Activated T-helper 9 cell treated with anti-CD3 and anti-CD28 coated beads, Interleukin-2, amount 50 U/mL, for 16 hours (primary cell): ENCODE measurements around the gene COX5B.
"Not testable (repeated sequence)": the region's sequence is repeated elsewhere in the genome, so short reads cannot be mapped to it uniquely, and the experiment has no call there.

Experiments
- DNase-seq: peaks from one replicate; pipeline ENCODE4 v3.0.0-alpha.2; 2020; ENCODE audit warnings: low read depth

The COX5B gene

GRCh38 chr2:97654309-97654708 lies 8.4 kb downstream of the COX5B start:
- no peak for DNase-seq

- no peak for DNase-seq
These were observed 8.9 kb downstream of the COX5B start for GRCh38 chr2:97654791-97655190.

DNA sequence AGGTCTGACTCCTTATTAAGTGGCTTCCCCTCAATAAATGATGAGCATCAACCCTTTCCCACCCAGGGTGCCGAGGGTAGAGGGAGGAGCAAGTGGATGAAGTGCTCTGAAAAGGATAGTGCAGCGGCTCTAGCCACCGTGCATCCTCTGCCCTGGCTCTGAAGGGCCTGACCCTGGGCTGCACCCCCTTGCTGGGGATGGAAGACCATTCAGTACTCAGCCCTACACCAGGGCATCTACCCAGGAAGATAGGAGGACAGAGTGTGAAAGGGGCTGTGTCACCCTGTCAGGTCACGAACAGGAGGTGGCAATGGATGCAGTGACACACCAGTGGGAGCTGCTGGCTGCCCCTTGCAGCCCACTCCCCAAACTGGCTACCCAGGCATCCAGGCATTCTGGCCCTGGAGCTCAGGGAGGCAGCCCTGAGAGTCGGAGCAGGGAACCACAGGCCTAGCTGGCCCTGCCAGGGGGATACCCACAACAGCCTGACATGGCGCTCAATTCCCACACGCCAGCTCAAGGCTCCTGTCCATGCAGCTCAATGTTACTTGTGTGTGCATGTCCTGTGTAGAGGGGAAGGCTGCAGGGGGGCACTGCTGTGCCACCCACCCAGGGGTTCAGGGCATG lies 10.4 kb downstream of the COX5B start:
- no peak for DNase-seq

DNA sequence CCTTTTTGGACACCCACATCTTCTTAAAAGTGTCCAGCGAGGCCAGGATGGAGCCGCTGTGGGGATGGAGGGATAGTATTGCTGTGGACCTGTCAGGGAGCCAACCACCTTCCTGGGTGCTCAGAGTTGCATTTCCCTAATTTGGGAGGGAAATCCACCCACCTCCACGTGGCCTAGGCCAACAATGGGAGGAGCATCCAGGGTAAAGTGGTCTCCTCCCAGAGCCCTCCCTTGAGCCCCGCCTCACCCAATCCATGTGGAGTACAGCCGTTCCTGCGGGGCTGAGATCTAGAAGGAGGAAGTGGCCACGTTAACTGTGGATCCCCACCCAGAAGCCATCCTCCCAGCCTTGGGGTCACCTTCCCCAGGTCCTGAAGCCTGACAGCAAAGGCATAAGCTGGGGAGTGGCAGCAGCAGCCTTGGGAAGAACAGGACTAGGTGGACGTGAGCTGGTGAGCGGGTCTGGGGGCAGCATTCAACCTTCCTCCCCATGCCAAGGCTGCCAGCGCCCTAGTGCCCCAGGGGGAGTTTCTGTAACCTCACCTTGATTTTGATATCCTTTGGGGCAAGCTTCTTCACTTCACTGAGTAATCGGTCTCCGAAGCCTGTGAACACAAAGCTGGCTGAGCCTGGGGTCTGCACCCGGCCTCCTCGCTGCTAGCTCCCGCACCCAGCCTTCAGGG lies 11.2 kb downstream of the COX5B start:
- DNase-seq, result no peak

DNA sequence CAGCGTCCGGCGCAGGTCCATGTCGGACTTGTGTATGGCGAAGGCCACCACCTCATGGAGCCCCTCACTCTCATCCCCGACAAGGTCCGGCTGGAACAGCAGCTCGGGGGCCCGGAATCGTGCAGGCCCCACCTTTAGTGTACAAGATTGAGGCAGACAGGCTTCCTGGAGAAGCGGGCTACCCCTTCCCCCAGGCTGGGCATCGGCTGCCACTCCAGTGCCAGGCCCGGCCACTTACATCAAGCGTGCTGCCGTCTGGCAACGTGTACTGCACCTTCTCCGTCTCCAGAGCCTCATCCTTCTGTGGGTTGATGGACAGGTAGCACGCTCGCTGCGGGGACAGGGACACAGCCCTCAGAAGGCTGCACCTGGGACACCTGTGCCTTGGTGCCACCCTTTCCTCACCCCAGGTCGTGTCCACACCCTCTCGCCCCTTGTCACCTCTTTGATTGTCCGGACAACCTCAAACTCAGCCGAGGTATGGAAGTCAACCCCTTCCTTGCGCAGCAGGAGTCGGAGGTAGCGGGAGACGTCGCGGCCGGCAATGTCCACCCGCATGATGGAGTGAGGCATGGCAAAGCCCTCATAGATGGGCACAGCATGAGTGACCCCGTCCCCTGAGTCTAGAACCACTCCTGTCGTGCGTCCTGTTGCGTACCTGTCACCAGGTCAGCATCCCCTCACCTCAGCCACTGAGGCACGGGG lies 12.3 kb downstream of the COX5B start:
- no peak for DNase-seq

DNA sequence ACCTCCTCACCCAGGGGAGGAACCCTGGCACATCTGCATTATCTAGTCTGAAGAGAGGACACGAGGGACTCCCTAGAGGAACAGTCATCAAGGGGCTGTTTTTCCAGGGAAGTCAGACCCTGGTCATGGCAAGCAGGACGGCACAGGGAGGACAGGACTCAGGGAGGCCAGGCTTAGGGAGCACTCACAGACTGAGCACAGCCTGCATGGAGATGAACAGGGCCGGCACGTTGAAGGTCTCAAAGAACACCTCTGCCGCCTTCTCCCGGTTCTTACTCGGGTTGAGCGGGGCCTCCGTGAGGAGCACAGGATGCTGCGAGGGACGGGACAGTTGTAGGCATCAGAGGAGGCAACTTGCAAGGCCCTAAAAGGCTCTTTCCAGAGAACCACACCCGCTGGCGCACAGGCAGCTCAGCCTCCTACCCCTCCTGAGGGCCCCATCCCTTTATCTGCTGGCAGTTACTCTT lies 12.9 kb downstream of the COX5B start:
- no peak for DNase-seq

GRCh38 chr2:97659256-97660043 lies 13.6 kb downstream of the COX5B start:
- DNase-seq, result no peak

GRCh38 chr2:97660044-97660774 lies 14.3 kb downstream of the COX5B start:
- DNase-seq, result no peak

DNA sequence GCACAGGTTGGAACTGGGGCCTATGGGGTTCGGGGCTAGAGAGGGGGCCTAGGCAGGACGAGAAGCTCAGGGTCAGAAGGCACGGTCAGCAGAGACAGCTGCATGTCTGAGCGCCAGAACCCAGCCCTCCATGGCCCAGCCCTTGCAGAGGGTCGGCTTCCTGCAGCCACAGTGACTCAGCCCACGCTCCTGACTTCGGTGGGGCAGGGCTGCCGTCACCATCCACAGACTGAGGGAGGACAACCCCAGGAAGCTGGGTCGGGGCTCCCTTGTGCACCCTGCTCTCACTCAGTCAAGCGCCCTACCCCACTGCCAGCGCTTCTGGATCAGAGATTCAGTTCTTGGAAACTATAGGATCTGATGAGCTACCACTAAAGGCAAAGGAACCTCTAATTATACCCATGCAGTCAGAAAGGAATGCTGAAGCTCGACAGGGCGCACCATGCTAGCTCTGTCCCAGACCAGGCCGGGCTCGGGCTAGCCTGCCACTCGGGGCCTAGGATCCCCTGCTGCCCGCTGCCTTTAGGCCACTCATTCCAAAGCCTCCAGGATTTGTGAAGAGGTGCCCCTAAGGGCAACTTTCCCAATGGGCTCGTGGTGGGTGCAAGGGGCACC lies 15.0 kb downstream of the COX5B start:
- DNase-seq, result no peak

DNA sequence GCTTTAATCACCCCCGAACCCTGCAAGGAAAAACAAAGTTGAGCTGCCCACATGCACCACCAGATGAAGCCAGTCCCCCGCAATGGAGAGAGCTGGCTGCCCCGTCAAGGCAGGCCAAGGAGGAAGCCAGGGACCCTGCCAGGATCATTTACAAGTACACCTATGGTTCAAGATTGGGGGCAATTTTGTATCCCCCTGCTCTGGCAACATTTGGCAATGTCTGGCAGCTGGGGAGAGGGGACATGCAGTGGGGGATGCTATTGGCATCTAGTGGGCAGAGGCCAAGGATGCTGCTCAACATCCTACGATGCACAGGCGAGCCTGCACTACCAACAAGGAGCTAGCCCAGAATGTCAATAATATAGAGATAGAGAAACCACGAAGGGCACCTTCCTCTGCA lies 16.1 kb downstream of the COX5B start:
- DNase-seq, result no peak

DNA sequence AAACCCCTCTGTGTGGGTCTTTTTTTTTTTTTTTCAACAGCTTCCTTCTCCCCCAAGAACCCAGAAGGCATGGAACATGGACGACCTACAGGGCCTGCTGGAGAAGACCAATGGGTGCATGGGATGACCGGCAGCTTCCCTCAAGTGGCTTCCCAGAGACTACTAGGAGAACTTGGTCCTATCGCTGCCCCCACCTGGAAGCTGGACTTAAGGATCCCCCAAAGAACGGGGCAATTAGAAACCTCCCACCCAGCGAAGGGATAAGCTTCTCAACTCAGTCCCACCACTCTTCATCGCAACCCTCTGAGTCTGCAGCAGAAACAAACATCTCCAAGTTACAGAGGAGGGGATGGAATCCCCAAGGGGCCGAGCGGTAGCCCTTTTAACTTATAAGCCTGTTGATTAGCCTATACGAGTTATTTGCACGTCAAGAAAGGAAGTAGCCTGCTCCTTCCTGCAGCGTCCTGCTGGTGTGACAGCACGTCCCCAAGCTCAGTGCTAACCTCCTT lies 16.6 kb downstream of the COX5B start:
- DNase-seq, result no peak

- peak; percentile 76 for DNase-seq
These were observed 17.2 kb downstream of the COX5B start for GRCh38 chr2:97662895-97663625.

DNA sequence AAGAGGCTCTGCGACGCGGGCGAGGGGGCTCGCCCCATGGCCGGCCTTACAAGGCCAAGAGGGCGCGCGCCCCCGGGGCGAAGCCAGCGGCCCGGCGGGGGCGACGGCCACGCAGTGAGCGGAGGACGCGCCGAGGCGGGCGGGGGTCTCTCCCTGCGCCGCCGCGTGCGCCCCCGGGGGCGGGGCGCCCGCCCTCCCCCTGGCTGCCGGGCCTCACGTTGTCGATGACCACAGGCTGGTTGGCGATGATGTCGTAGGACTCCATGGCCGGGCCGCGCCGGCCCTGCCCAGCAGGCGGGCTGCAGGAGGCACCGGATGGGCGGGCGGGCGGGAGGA lies 17.7 kb downstream of the COX5B start:
- no peak for DNase-seq

DNA sequence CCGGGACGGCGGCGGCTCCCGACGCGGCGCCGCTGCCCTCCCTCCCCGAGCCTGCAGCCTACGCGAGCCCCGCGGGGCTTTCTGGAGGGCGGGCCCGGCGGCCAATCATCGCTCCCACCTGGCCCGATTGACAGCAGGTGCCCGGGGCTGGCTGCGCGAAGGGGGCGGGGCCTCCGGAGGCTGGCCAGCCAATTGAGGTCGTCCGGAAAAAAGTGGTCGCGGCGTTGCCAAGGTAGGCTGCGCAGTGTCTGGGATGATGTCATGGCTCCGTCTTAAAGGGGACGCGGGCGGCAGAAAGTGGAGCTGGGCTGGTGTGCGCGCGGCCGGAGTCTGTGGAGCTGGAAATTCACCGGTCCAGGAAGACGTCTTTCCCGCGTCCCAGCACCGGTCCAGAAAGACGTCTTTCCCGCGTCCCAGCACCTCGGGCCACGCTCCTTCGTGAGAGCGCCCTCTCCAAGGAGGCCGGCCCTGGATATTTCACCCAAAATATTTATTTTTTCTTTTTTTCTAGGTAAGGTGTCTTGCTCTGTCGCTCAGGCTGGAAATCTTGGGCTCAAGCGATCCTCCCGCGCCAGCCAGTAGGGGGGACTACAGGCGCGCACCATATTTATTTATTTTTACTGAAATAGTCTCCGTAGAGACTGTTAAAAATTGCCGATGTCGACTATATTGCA lies 18.2 kb downstream of the COX5B start, which contains the start of gene ACTR1B:
Gene ACTR1B (minus strand): TSS at position 83 of the 674 bp plus-strand sequence. CDS start 154 bp downstream, outside the sequence.
- DNase-seq, result peak; percentile 97

- DNase-seq, result no peak
These were observed 18.7 kb downstream of the COX5B start for GRCh38 chr2:97664636-97664970.

DNA sequence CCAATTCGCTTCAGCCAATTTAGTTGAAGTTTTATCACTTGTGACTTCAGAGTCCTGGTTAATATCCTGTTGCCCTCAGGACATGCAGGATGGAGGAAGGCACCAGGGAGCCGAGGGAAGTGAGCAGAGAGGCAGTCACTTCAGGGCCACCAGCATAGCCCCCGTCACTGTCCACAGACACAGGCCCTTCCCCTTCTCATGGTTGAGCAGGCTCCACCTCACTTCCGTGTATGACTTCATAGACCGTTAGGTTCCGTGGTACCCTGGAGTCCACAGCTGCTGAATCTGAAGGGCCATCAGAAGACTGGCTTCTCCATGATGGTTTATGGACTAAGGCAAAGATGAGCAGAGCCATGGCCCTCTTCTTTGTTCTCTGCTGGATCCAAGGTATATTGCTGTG lies 23.6 kb downstream of the COX5B start, which contains the start of gene C2orf92:
Gene C2orf92 (plus strand): TSS at position 266 of the 400 bp plus-strand sequence. CDS start 76 bp downstream, at position 342.
- DNase-seq, result no peak

- no peak for DNase-seq
These were observed 24.6 kb downstream of the COX5B start for GRCh38 chr2:97670471-97670870.

DNA sequence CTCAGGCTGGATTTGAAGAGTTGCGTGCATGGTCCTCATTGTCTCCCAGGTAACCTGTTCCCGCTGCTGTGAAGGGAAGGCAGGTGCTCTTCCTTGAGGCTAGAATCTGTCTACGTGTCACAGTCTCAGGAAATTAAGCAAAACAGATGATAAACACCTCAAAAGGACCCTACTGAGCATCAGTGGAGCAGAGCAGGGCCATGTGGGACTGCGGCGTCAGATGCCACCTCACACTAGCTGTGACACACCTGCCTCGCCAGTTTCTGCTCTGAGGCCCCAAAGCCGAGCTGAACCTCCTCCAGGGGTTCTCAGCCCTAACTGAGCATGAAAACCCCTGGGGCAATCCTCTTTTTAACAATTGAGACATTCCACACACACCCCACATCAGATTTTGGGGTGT lies 25.7 kb downstream of the COX5B start:
- DNase-seq, result no peak

DNA sequence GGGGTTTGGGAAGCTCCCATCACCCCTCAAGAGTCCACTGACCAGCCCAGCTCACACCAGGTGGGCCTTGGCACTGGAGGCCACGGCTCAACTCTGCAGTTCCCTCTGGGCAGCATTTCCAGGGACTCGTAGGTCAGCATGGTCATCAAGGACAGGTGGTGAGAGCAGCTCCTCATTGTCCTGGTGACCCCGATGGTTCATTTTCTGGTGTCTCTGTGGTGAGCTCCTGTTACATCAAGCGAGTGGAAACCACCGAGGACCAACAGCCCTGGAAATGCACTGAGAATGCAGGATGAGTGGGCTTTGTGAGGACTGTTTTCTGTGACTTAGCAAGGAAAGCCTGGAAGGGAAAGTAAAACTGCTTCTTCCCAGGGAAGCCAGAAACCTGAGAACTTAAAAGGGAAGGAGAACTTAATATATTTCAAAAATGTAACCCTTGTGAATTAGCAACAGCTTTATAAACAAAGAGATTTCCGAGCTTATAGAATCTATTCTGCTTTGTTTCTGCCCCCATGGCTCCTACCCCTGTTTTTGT lies 26.8 kb downstream of the COX5B start:
- not testable (repeated sequence) for DNase-seq
